GM12873 (cell line): Measurements from ENCODE around the gene LSM4.

Experiments used
- TF ChIP-seq, protein P1 (sequence below): IDR thresholded peaks from 2 replicates; pipeline ENCODE4 v1.5.1; 2012; ENCODE audit warnings: low read depth, mild to moderate bottlenecking, moderate library complexity, low read length, control low read depth; ENCODE audit not compliant: insufficient read depth; ENCODE audit errors: missing control alignments

LSM4 gene

DNA sequence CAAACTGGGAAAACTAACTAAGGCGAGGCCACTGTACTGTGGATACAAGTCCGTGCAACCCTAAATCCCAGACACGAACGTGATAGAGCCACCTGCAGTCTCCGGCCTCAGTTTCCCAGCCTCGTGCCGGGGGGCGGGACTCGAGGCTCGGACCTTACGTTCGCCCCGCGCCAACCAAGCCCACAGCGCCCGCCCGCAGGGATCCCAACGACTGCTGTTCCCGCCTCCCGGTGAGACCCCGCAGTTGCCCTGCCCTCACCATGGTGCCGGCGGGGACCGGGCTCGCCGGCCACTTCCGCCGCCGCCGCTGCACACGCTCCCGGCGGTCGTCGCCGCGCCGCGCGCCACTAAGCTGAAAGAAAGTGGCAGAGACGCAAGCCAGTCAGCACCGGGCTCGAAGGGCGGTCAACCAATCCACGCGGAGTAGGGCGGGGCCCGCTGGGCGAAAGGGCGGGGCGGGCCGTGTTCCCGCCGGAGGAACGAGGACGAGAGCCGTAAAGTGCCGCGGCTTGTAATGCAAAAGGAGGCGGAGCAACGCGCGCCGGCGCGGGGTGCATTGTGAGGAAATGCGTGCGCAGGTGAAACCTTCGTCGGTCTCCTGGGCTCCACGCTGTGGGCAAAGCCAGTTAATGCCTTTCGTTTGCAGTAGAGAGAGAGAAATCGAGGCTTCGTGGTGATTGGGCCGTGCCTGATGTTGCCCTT lies at the start of gene LSM4:
Gene LSM4, minus strand, starts transcription at position 318 of the 702 bp plus-strand sequence. Its CDS starts 56 bp downstream, at position 262.
- TF ChIP-seq, protein P1, sequence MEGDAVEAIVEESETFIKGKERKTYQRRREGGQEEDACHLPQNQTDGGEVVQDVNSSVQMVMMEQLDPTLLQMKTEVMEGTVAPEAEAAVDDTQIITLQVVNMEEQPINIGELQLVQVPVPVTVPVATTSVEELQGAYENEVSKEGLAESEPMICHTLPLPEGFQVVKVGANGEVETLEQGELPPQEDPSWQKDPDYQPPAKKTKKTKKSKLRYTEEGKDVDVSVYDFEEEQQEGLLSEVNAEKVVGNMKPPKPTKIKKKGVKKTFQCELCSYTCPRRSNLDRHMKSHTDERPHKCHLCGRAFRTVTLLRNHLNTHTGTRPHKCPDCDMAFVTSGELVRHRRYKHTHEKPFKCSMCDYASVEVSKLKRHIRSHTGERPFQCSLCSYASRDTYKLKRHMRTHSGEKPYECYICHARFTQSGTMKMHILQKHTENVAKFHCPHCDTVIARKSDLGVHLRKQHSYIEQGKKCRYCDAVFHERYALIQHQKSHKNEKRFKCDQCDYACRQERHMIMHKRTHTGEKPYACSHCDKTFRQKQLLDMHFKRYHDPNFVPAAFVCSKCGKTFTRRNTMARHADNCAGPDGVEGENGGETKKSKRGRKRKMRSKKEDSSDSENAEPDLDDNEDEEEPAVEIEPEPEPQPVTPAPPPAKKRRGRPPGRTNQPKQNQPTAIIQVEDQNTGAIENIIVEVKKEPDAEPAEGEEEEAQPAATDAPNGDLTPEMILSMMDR, result peak; percentile 67

DNA sequence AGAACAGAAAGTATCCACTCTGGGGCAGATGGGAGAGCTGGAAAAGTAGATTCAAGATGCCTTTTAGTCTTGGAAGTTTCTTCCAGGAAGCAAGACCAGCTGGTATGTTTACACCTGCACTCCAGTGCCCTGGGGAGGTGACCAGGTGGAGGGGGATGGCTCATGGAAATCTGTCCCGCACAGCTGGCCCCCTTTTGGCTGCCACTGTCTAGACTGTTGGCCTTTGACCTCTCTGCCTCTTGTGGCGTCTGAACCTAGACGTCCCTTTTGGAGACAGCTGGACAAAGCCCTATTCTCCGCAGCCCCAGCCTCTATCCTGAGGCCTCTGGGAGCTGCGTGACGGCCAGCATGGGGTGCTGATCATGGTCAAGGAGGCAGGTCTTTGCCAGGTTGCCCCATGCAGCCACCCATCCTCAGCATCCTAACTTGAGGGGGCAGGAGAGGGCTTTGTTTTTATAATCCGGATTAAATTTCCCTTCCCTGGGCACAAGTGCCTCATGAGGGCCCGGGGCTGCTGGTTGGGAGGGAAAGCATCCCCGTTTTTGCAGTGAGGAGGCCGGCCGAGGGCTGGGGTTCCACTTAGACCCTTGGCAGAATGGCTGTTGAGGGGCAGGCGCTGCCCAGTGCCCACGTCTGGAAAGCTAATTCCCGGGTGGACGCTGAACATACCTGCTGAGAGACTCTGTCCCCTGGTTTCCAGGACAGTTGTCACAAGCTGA lies 45.8 kb upstream of the LSM4 start:
- TF ChIP-seq, protein P1, result no peak

DNA sequence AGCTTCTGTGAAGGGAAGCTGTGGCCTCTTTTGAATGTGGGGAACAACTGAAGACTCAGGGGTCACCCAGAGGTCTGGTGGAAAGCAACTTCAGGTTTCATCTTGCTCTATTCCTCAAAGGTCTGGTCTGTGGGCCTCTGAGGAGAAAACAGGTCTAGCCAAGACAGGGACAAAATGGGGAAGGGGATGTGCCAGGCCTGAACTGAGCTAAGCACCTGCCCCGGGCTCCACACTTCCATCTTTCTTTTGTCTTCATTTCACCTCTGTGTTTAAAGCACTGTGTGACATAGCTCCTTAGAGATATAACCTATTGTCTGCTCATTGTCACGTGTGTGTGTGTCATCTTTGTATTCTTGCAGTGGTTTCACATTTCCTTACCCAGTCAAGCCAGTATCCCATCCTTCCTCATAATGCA lies 43.2 kb upstream of the LSM4 start:
- TF ChIP-seq, protein P1, result no peak

DNA sequence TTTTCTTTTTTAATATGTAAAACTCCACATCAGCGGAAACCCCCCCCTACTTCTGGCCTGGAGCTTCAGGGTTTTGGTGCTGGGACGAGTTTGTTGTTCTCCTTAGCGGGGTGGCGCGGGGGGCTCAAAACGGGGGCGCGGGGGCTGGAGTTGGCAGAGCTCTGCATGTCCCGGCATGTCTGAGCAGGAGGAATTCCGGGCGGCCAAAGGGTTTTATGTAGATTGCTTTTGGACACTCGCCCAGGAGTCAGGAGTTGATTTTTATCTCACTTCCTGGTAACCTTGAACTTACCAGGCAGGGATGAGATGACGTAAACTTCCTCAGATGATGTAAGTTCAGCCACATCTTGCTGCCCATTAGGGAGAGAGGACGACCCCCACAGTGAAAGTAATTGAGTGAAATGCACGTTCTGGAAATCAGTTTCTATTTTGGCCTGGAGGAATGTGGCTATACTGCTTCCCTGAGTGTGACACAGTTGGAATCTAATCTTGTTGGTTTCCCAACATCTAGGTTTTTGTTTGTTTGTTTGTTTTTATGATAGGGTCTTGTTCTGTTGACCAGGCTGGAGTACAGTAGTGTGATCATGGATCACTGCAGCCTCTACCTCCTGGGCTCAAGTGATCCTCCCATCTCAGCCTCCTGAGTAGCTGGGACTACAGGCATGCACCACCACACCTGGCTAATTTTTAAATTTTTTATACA lies 42.1 kb upstream of the LSM4 start:
- TF ChIP-seq, protein P1, result no peak

DNA sequence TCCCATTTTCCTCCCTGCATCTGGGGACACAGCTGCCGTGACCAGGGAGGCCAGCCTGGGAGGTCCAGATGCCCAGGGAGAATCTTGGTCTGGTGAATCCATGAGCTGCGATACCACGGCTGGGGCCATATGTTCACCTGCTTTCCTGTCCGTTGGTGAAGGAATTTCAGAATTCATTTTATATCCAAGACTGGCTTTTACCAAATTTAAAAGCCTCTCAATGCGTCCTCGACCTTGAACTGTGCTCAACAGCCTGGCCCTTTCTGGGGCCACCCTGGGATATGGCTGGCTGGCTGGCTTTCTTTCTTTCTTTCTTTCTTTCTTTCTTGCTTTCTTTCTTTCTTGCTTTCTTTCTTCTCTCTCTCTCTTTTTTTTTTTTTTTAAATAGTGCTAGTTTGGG lies 40.9 kb upstream of the LSM4 start:
- TF ChIP-seq, protein P1, result no peak

DNA sequence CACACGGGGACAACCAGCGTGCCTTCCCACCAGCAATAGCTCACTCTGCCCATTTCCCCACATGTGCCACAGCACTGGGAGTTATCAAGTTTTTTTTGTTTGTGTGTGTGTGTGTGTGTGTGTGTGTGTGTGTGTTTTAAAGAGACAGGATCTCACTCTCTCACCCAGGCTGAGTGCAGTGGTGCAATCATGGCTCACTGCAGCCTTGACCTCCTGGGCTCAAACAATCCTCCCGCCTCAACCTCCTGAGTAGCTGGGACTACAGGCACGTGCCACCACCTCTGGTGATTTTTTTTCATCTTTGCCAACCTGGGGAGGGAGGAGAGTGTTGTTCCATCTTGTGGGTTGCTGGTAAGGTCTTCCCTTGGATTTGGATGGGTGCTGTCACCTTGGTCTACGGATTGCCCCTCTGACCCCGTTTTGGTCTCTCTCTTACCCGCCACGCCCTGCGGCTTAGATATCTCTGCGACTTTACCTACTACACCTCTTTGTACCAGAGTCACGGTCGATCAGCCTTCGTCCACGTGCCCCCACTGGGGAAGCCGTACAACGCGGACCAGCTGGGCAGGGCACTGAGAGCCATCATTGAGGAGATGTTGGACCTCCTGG lies 40.2 kb upstream of the LSM4 start:
- TF ChIP-seq, protein P1, result no peak

DNA sequence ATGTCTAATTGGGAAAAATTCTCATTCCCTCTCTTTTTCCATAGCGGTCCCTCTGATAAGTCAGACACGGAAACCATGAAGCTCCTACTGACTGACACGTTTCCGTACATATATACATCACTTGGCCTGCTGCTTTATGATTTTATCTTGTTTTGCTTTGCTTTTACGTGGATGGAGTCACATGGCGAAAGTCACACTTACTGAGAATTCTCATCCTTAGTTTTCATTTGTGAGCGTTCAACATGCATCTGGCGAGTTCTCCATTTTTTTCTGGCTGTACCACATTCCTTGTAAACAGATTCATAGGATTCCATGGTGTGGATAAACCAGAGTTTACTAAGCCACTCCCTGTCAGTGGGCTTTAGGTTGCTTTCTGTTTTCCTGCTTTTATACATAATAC lies 38.8 kb upstream of the LSM4 start:
- TF ChIP-seq, protein P1, result no peak
